HG02970 (cell line): ENCODE measurements around the gene ADTRP.
"Not testable (repeated sequence)": the region's sequence is repeated elsewhere in the genome, so short reads cannot be mapped to it uniquely, and the experiment has no call there.

Source experiments
- ATAC-seq: cut with Tn5 transposase; IDR thresholded peaks from one replicate; pipeline ENCODE4 v1.9.1; 2021; ENCODE audit warnings: mild to moderate bottlenecking, moderate library complexity, moderate number of reproducible peaks; ENCODE audit not compliant: unreplicated experiment, low FRiP score

The ADTRP gene

DNA sequence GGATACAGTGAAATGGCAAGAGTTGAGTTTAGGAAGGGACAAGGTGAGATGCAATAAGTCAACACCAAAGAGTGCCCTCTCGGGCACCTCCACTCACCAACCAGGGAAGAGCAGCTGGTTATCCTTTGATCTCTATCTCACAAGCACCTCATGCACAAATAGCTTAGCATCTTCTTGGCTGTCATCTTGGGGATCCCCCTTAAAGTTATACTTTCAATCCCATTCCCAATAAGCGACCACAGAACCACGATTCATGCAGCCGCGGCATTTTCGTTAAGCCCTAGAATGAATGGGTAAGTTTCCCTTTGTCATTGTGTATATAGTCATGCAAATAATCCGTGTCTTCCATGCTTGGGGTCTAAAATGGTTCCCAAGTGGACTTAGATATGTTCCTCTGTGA, 73.5 kb downstream of the ADTRP start:
- ATAC-seq = no peak

DNA sequence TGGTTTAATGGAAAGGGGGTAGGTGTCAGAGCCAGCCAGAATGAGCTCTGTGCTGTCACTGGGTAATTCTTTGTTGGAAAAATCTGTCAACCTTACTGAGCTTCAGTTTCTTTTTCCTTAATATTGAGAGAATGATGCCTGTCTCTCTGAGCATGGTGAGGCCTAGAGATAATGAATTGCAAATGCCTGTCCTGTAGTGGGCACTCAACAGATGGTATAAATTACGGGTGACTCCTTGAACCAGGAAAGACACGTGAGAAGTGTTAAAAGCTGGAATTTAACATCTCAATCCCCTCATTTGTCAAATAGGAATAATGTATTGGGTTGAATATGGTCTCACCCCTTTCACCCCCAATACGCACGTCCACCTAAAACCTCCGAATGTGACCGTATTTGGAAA, 74.9 kb downstream of the ADTRP start:
- no peak for ATAC-seq

DNA sequence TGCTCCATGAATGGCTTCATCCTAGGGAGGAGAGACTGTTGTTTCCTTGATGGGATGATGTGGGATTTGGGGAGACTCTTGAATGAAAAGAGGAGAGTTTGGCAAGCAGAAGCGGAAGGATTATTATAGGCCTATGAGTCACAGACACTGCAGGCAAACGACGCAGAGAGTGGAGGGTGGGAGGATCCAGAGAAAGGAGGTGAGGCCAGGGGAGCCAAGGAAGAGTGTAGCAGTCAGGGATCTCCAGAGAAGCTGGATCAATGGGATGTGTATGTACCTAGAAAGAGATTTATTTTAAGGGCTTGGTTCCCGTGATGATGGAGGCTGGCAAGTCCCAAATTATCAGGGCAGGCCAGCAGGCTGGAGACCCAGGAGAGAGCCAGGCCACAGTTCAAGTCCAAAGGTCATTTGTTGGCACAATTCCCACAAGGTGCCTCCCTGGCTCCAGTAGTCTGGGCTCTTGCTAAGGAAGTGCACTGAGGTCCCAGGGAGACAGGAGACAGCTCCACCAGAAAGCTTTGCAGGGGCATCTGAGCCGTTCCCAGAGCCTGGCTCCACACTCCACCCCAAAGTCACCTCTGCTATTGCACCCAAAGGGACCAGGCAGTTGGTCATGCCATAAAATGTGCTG, 76.0 kb downstream of the ADTRP start:
- no peak for ATAC-seq

DNA sequence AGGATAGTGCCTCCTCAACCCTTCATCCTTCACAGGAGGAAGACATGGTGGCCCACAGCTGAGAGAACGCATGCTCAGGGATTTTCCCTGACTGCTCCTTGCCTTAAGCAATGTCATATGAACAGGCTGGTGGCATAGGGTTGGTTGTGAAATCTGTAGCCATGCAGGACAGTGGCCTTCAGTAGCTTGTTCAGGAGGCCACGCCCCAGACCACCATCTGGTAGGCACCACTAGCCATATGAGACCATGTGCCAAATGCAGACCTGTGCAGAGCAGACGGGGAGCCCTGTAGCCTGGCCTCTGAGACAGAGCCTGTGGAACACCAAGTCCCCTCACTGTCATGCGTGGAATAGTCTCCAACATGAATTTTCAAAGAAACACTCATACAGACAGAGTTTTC, 76.5 kb downstream of the ADTRP start:
- no peak for ATAC-seq

DNA sequence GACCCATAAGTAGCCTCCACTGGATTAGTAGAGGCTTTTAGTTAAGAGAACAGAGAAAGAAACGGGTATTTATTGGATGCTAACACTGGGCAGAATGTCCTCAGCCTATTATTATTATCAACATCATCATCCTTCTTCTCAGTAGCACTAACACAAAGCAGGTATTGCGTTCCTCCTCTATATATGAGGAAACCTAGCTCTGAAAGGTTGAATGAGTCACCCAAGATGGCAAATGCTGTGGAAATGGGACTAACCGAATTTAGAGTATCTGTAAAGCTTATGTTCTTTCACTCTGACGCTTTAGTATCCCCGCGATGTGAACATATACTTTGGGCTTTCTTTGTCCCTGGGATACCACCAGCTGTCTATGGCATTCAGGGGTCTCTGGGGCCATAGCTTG, 77.0 kb downstream of the ADTRP start:
- ATAC-seq = no peak

DNA sequence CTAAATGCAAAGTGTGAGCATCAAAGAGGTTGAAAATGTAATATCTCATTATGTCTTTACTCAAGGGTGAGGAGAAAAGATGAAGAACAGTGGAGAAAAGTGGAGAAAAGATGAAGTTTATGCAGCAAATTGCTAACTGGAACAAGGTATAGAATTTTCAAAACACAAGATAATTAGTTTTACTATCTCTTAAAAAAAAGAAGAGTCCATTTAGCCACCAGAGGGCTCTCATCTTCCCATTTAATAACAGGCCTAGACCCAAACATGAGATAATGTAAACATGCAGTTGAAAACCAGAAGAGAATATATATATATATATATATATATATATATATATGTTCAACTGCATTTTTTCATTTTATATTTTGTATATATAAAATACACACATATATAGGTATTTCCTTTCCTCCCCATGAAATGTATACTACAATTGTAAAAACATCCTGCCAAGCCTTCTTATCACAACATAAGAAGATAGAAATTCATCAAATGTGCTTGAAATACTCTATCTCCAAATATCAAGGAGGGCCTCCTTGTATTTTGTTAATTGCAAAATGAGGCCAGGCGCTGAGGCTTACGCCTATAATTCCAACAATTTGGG, 78.4 kb downstream of the ADTRP start:
- no peak for ATAC-seq

DNA sequence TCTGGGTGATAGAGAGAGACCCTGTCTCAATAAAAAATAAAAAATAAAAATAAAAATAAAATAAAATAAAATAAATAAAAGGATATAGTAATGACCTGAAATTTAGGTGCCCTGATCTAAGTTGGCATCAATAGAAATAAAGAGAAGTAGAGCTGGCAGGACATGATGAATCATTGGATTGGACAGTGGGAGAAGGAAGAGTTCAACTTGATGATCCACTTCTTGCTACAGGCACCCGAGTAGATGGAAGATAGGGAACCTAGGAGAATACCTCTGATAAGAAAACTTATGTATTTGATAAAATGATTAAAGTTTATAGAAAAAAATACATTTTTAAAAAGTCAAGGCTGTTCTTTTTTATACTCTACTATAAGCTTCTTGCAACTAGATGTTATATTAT, 79.0 kb downstream of the ADTRP start:
- no peak for ATAC-seq

DNA sequence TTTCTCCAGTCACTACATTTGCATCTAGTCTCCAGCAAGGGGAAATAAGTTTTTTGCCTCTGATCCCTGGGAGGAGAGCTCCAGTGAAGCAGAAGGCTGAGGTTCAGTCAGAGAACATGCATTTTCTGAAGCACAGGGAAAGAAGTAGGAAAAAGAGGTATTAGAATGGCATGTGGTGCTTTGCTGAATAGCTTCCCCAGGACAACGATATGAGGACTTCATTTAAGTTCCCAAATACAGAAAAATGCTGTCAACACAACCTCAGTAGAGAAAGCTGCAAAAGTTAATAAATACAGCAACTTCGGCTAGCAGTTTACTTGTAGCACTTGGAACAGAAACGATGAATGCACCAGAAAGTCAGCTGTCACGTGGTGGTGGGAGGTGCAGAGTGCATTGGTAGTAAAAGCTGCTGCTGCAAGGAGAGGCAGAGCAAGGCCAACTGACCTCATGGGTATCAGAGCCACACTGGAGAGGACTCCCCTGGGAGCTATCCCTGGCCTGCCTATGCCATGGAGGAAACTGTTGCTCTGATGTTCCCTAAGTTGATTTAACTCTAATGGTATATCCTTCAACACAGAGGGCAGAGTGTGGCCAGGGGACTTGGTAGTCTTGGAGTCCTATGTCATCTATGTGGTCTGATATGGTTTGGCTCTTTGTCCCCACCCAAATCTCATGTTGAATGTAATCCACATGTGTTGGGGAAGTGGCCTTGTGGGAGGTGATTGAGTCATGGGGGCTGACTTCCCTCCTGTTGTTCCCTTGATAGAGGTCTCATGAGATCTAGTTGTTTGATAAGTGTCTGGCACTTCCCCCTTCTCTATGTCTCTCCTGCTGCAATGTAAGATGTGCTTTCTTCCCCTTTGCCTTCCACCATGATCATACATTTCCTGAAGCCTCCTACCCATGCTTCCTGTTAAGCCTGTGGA, 85.9 kb downstream of the ADTRP start:
- ATAC-seq = no peak

DNA sequence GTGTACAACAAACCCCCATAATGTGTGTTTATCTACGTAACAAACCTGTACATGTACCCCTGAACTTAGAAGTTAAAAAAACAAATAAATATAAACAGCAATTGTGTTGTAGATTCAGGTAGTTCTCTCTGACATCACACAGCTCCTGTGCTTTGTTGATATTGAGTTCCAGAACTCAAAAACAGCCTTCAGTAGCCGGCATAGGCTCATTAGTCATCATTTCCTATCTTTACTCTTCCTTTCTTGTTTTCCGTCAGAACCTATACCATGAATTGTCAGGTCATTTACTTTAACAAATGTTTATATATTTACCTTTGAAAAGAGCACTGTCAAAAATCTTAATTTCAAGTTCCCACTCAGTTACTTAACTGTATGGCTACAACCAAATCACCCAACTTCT, 88.8 kb downstream of the ADTRP start:
- no peak for ATAC-seq

DNA sequence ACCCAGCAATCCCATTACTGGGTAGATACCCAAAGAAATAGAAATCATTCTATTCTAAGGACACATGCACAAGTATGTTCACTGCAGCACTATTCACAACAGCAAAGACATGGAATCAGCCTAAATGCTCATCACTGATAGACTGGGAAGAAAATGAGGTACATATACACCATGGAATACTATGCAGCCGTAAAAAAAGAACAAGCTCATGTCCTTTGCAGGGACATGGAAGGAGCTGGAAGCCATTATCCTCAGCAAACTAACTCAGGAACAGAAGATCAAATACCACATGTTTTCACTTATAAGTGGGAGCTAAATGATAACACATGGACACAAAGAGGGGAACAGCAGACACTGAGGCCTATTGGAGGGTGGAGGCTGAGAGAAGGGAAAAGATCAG, 89.2 kb downstream of the ADTRP start:
- not testable (repeated sequence) for ATAC-seq

DNA sequence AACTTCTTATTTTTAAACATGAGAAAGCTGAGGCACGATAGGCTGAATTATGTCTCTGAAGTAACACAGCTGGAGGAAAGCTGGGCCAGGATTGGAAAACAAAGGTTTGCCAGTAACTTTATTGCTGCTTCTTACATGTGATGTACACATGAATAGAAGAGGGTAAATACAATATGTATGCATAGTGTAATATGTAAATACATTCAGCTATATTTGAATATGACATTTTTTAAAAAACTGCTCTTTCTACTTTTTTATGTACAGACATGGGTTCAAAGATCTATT, 90.2 kb downstream of the ADTRP start:
- no peak for ATAC-seq

DNA sequence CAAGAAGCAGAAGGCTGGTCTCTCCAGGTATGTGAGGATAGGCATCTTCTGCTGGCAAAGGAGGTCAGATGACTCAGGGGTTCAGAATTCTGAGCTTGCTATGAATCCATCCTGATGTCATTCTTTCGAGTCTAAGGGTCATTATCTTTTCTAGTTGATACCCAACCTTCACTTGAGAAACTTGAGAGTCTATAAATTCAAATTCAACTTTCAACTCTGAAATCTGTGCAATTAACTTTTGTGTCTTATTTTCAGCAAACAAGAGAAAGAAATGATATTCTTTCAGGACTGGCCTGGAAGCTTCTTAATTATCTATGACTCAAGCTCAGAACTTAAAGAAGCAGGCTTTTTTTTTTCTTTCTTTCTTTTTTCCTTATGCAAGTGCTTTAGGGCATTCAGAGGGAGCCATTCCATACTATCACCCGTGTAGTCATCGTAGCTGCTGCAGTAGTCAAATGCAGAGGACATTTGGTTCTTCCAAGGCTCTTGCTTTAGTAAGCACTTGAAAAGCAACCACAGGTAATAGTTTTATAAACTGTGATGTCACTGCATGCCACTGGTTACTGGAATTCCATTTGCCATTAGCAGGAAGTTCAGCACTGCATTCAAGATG, 93.0 kb downstream of the ADTRP start:
- ATAC-seq = no peak

DNA sequence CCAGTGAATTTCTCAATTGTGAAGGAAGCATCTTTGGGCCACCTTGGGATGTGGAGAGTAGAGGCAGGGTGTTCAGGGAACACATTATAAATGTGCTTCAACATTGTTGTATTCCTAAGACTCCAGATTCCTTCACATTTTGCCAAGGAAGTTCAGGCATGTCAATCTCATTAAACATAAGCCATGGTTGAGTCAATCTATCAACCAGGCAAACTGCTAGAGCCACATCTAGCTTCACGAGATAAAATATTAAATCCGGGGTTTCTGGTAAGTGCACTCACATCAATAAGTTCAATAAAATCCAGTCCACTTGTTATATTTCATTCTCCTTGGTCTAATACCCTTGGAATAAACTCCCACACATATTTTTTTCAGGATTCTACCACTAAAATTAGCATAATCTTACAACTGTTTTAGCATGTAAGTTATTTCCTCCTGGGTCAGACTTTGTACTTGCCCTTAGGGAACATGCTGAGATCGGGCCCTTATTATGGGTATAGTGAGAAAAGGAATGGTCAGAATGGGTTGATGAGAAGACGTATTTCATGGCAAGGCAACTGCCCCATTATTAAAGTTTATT, 93.6 kb downstream of the ADTRP start:
- no peak for ATAC-seq

DNA sequence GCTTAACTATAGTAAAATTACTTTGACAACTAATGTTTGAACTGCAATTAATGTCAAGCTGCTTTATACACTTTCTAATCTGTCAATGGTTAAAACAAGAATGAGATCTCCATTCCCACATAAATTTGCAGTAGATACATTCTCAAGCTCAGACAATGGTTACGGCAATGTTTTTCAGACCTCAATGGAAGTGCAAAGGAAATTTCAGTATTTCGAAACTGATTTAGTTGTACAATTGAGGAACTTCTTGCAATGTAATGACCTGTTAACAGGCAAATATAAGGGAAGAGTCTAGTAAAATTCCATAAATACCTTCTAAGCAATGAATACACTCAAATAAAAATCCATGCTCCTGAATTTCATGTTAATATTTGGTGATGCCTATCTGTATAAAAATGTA, 94.7 kb downstream of the ADTRP start:
- ATAC-seq = no peak

DNA sequence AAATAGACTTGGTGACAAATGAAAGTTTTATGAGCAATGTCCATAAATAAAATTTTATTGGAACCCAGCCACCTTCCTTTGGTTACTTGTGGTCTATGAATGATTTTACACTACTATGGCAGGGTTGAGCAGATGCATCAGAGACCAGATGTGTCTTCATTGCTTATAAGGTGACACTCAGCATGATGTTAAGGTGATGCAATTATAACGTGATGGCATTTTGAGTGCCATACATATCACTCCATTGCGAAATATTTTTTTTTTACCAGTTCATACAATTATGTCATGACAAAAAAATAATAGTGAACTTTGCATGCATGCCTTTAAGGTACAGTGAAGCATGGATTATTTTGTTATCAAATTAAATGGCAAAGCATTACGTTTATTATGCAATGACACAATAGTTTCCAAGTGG, 96.0 kb downstream of the ADTRP start:
- no peak for ATAC-seq

DNA sequence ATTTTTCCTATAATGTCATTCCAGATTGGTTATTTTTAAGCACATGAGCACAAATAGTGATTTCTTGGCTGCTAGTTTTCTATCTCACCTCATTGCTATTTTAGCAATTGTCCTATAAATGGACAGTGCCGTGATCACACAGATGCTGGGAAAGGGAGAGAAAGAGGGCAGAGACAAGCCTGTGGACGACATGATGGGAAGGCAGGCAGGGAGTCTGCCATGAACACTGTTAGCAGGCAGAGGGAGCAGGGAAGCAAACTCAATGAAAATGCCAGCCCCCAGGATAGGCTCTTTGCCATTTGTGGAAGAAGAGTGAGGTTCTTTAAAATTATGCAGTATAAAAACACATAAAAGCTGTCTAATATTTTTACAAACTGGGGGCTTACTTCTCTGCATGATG, 96.8 kb downstream of the ADTRP start:
- no peak for ATAC-seq

DNA sequence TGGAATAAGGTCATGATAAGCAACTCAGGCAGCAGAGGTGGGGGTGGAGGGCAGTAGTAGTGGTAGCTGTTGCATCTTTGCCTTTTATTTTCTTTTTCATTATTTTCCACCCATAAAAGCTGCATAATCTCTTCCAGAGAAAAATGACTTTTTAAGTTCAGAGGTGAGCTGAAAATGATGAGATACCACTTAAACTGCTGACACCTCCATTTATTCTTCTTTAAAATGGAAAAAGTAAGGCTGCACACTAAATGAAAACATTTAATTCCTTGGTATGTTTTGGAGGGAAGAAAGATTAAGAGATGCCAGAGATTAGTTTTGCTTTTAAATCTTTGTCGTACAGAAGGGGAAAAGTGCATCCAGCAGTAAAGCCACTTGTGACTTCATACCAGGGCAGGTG, 97.2 kb downstream of the ADTRP start:
- no peak for ATAC-seq

DNA sequence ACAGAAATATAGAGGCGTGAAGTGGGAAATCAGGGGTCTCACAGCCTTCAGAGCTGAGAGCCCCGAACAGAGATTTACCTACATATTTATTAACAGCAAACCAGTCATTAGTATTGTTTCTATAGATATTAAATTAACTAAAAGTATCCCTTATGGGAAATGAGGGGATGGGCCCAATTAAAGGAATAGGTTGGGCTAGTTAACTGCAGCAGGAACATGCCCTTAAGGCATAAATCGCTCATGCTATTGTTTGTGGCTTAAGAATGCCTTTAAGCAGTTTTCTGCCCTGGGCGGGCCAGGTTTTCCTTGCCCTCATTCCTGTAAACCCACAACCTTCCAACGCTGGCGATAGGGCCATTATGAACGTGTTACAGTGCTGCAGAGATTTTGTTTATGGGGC, 98.1 kb downstream of the ADTRP start:
- not testable (repeated sequence) for ATAC-seq

DNA sequence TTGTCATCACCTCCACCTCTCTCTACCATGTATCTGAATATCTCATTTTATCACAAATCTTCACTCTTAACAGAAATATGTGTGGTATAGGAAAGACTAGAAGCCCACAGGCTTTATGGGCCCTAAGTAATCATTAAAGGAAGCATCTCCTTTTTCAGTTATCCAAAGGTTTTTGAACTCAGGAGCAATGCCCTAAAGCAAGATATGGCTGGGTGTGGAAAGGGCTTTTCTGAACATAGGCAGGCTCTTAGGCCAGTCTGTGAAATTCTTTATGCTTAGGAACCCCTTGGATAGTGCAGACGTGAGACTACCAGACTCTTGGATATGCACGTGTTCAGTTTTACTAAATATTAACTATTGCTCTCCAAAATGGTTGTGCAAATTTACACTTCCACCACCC, 99.5 kb downstream of the ADTRP start:
- no peak for ATAC-seq

DNA sequence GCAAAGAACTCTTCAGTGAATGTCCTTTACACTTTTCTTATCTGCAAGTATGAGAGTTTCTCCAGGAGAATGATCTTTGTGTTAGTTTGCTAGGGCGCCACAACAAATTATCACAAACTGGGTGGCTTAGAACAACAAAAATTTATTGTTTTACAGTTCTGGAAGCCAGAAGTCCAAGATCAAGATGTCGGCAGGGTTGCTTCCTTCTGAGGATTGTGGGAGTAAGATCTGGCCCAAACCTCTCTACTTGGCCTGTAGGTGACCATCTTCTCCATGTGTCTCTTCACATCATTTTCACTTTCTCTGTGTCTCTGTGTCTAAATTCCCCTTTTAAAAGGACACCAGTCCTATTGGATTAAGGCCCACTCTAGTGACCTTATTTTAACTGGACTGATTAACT, 103.0 kb downstream of the ADTRP start:
- no peak for ATAC-seq

DNA sequence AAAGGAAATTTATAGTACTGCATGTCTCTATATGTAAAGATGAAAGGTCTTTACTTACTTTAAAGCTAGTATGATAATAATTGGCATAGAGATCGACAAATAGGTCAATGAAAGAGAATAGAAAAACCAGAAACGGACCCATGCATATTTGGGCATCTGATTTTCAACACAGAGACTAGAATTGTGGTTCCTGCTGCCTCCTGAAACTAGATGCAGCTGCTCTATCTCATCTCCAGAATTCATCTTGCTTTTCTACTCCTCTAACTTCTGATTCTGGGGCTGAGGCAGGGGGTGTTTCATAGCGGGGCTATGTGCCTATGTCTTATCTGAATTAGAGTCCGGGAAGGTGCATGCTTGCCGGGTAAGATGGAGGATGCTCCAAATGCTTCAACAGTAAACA, 105.9 kb downstream of the ADTRP start:
- no peak for ATAC-seq
